GM04504 (cell line): ENCODE measurements around the gene TNFRSF25.

Experiments
- DNase-seq: peaks from one replicate; pipeline ENCODE4 v3.0.0-alpha.2; 2012; ENCODE audit warnings: low read depth

TNFRSF25 gene, protein sequence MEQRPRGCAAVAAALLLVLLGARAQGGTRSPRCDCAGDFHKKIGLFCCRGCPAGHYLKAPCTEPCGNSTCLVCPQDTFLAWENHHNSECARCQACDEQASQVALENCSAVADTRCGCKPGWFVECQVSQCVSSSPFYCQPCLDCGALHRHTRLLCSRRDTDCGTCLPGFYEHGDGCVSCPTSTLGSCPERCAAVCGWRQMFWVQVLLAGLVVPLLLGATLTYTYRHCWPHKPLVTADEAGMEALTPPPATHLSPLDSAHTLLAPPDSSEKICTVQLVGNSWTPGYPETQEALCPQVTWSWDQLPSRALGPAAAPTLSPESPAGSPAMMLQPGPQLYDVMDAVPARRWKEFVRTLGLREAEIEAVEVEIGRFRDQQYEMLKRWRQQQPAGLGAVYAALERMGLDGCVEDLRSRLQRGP

DNA sequence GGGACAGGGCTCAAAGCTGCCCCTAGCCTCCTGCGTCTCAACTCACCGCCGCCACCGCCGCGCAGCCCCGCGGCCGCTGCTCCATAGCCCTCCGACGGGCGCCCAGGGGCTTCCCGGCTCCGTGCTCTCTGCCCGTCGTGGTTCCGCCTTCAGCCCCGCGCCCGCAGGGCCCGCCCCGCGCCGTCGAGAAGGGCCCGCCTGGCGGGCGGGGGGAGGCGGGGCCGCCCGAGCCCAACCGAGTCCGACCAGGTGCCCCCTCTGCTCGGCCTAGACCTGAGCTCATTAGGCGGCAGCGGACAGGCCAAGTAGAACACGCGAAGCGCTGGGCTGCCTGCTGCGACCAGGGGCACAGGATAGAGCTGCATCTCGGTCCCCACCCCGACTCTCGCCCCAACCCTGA is at the start of gene TNFRSF25:
Gene TNFRSF25 (minus strand): TSS at position 151 of the 400 bp plus-strand sequence. CDS start 66 bp downstream, at position 85.
- DNase-seq = no peak

DNA sequence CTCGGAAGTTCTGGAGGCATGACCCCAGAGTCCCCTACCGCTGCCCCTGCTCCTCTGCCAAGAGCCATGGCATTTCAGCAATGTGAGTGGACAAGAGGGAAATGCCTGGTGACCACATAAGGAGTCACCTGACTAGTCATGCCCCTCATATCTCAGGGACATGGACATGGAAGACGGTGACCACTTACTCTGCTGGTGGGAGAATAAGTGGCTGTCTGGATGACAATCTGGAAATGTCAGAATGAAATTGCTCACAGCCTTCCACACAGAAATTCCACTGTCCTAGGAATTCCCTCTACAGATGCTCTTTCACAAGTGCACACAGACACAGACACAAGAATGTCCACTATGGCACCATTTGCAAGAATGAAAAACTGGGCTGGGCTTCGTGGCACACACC is 49.8 kb upstream of the TNFRSF25 start:
- DNase-seq = no peak

DNA sequence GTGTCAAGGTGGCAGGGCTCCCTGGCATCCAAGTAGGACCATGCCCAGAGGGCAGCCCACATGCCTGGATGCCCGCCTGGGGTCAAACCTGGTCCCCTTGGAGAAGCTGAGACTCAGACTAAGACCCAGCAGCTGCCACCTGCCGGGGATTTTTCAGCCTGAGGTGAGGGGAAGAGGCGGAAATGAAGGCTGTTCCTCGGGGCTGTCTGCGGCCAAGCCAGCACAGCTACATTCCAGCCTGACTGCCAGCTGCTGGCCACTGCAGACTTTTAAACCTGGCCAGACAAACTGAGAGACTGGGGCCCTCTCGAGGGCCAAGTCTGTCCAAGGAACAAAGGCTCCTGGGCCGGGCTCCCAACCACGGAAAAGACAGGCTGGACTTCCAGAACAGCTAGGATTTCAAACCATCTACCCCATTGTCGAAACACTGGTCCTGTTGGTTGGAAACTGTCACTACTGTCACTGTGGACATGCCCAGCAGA is 47.4 kb upstream of the TNFRSF25 start:
- no peak for DNase-seq

DNA sequence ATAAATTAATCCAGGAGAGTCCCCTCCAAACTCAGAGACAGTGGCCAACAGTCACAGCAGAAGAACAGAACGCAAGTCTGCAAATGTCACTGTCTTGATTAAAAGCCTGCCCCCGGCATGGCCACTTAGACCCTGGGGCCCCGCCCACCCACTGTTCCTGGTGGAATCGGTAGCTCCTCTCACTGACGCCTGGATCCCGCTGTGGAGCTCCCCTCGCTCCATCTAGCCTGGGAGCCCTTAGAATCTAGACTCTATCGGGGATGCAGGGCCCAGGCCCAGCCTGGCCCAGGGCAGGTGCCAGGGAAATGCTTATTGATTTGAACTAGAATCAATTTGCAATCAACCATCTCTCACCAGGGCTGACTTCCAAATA is 46.9 kb upstream of the TNFRSF25 start:
- no peak for DNase-seq

DNA sequence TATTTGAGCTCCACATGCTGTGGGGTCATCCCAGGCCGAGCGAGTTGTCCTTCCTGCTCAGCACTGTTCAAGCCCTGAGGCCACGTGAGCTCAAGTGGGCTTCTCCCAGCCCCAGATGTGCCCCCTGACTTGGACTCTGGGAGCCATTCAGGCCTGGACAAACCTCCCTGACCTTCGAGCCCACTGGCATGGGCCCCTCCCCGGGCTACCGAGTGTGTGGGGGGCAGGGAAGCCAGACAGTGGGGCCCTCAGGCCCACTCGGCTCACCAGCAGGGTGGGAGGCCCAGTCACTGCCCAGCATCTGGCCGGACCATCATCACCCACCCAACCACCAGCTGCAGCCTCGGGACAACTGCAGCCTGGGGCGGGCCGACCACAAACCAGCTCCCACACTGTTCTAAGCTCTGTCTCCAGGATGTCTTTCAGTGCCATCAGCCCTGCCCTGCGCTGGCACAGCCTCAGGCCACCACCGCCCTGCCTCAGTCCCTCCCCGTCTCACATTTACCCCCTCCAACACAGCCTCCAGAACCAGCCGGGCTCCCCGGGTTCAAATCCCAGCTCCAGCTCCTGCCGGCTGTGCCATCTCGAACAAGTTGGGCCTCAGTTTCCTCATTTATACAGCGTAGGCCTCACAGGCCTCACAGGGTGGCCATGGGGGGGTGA is 46.4 kb upstream of the TNFRSF25 start:
- no peak for DNase-seq

DNA sequence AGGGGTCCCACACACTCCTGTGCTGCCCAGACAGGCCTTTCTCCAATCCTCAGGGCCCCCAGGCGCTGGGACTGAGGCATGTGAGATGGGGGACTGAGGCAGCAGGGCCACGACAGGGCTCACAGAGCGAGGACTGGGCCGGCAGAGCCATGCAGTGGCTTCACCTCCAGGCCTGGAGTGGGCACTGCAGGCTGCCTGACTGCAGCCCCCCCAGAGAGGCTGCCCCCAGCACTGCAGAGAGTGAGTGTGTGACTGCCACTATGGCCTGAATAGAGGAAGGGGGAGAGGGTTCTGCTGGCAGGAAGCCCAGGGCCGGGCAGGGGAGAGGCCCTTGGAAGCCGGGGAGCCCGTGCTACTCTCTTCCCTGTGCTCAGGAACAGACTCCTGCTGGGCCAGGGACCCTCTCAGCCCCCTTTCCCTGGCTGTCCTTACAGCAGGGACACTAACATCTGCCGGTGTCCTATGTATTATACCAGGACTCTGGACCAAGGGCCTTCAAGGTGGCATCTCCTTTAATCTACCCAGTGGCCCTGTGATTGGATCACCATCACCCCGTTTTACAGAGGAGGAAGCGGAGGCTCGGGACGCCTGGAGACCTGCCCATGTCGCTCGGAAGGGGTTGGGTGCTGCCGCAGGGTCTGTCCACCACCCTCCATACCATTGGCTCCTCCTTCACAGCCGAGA is 45.7 kb upstream of the TNFRSF25 start:
- no peak for DNase-seq

DNA sequence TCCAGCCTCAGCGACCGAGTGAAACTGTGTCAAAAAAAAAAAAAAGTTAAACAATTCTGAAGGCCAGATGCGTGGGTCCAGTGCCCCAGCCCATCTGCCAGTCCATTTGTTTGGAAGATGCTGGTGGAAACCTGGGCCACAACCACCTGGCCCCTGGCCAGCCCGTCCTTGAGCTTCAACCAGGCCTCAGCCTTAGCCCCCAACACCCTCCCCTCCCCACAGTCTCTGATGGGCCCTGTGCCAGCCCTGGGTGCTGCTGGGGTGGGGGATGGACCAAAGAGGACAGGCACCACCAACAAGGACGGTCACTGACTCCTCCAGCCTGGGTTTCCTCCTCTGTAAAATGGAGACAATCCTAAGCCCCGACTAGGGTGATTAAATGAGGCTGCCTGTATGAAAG is 45.1 kb upstream of the TNFRSF25 start:
- no peak for DNase-seq

DNA sequence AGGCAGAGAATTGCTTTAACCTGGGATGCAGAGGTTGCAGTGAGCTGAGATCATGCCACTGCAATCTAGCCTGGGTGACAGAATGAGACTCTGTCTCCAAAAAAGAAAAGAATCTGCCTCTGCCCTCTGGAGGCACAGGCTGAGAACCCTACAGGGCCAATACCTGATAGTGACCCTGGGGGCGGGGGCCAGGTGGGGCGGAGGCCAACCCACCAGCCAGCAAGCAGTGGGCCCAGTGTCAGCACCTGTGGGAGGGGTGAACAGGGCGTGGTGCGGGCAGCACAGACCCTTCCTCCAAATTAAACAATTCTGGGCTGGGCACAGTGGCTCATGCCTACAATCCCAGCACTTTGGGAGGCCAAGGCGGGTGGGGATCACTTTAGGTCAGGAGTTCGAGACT is 44.5 kb upstream of the TNFRSF25 start:
- no peak for DNase-seq

DNA sequence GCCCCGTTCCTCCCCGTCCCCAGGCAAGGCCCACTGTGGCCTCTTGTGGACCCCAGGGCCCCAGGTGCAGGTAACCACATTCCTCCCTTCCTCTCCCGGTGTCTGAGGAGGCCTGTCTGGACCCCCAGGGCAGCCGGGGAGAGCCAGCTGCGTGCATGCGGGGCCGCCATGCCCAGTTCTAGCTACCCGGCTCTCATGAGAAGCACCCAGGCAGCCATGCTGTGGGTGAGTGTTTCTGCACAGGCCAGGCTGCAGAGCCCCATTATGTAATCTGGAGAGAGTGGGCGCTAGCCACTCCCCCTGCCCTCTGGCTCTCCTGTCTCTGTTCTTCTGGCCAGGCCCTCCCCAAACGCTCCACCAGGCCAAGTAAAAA is 43.9 kb upstream of the TNFRSF25 start:
- DNase-seq = no peak

DNA sequence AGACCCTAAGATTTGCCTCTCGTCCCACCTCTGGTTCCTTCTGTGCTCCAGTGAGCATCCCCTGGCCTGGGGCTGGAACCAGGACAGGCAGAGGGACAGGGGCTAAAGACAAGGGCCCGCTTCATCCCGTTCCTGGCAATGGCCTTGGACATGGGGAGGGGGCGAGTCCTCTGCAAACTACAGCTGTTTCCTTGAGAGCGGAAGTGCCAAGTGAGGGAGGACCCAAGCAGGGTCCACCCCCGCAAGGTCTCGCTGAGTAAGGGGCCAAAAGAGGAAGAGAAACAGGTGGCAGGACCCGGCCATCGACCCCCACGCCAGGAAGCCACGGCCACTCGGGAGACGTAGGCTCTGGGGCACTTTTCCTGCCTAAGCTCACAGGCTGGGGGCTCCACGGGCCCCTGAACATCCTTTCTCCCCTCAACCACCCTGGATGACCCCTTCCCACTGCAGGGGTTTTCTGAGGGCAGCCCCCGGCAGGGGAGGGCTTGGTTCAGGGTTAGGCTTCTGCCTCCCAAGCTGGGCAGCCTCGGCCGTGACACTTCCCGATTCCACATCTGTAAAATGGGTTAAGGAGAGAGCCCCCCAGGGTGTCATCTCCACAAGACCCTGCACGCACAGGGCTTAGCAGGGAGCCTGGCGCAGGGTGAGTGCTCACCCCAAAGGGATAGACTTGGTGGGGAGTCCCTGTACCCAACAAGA is 43.4 kb upstream of the TNFRSF25 start:
- DNase-seq = no peak

DNA sequence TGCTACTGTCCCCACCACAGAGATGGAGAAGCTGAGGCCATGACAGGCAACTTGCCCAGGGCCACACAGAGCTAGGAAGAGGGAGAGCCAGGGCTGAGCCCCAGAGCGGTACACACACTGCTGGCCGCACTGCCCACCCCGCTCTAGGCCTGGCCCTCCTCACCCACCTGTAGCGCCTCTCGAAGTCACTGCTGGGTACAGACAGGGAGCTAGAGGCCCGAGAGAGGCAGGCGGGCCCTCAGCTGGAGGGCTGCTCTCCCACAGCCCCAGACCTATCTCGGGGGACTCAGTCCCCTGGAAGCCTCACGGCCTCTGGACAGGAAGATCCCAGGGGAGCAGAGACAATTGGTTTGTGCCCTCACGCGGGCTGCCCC is 42.8 kb upstream of the TNFRSF25 start:
- no peak for DNase-seq

DNA sequence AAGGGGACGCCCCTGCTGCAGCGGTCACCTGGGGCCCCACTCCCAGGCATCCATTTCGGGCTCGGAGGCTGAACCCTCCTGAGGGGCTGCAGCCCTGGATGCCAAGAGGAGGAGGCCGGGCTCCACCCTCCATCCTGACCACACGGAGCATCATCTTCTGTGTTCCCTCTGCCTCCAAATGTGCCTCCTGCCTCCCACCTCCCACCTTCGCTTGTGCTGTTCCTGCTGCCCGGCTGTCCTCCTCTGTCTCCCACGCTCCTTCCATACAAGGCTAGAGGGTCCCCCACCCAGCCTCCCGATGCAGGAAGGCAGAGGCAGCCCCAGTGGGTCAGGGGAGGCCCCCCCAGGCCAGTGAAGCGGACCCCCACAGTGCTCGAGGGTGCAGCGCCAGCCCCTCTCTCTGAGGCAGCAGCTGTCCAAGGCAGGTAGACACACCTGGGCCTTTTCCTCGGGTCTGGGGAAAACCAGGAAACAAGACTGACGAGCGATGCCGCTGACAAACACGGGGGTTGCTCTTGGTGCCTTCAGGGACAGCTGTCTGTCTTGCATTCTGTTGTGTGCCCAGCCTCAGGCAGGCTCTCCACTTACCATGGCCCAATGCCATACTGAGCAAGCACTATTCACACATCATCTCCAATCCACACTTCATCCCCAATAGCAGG is 42.3 kb upstream of the TNFRSF25 start:
- DNase-seq = no peak

DNA sequence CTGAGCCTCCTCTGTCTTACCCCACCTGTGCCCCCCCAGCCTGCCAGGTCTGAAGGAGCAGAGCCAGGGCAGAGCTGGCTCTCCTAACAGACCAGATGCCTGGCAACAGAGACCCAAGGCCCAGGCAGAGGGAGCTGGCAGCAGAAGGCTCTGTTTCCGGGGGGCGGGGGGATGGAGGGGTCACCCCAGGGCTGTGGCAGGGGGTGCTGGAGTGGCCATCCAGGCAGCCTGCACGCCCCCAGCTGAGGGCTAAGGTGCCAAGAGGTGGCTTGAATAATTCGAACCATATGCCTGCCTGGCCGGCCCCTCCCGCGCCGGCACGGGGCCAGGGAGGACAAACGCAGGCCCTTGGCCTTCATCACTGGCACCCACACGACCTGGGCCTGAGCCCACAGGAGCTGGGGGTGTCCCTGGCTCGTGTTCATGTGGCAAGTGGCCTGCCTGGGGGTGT is 41.5 kb upstream of the TNFRSF25 start:
- no peak for DNase-seq

DNA sequence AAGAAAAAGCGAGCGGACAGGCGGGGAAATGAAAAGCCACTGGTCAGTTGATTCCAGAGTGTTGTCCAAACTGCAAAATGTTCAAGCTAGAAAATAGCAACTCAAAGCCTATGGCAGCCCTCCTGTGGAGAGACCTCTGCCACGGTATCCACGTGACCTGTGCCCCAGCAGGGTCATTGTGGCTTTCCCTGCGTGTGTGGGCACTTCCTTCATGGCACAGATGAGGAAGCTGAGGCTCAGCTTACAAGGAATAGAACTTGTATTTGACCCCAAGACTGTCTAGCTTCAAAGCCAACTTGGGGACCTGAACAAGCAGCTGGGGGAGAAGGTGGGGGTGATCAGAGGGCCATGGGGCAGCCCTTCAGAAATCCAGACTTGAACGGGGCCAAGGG is 41.1 kb upstream of the TNFRSF25 start:
- DNase-seq = no peak

DNA sequence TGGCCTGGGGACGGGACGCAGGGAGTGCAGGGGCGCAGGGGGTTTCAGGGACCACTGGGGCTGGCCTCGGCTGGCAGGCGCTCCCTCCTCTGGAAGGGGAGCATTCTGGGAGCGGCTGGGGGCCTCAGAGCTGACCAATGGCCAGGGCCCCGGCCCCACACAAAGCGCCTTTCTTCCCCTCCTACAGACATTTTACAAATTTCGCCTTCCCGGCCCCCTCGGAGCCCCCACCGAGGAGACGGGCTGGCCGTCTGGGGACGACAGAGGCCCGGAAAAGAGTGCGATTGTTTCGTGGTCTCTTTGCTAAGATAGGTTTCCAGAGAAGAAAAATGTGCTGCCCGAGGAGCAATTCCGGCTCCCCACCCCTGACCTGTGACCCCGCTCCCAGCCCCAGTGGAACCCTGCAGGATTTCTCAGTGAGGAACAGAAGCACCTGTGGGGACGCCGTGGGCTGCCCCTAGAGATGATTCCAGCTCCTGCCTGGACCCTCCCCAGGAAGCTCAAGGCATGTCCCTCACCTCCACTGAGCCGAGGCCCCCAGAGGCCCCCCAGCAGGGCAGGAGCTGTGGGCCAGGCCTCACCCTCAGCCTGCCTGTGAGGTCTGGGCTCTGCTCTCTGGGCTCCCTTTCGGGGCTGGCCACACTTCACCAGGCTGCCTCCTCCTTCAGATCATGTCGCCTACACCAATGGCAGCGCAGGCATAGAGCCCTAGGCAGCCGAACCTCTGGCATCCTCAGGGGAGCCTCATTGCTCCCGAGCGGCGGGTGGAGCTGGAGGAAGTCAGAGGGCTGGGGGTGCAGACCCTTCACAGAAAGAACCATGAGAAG is 40.5 kb upstream of the TNFRSF25 start:
- no peak for DNase-seq

DNA sequence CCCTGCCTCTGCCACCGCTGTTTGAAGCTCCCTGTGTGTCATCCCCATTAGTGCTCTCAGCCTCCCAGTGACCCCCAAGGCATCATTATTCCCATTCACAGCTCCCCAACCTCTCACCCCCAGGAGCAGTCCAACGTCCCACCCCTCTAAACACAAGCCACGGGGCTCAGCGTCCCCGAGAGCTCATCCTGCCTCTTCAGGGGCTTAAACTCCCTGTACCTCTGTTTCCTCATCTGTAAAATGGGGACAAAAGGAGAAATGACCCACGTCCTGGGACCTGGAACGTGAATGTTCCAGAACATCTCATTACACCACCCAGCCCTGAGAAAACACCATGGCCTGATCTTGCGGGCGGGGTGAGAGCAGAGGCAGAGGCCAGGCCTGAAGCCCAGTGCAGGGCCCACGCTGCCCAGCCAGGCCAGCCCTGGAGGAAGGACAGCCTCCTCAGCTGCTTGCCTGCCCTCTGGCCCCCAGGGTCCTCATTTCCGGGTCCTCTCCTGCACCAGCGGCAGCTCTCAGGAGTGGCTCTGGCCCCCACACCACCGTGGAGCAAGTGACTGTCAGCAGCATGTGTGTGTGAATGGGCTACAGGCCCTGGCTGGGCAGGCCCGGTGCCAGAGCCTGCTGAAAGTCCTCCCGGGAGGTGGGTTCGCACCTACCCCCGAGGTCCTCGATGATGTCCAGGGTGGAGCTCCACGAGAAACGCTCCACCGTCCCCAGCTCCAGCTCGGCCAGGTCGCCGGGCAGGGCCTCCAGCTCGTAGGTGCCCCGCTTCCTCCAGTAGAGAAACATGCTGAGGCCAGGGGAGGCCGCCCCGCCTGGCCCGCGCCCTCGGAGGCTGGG is 39.6 kb upstream of the TNFRSF25 start:
- no peak for DNase-seq

DNA sequence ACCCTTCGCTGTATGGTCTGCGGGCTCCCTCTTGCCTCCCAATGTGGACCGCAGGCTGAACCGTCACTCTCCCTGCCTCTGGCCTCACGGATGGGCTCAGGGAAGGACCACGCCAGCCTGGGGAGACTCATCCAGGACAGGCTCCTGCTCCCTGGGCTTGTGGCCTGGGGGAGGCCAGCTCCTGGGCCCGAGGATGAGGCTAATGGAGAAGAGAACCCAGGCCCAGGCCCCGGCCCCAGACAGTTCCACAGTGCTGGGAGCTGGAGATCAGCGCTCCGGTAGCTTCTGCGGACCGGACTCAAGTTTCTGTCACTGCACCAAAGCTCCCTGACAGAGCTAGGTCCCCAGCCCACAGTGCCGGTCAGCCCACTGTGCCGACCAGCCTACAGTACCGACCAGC is 38.9 kb upstream of the TNFRSF25 start:
- no peak for DNase-seq

DNA sequence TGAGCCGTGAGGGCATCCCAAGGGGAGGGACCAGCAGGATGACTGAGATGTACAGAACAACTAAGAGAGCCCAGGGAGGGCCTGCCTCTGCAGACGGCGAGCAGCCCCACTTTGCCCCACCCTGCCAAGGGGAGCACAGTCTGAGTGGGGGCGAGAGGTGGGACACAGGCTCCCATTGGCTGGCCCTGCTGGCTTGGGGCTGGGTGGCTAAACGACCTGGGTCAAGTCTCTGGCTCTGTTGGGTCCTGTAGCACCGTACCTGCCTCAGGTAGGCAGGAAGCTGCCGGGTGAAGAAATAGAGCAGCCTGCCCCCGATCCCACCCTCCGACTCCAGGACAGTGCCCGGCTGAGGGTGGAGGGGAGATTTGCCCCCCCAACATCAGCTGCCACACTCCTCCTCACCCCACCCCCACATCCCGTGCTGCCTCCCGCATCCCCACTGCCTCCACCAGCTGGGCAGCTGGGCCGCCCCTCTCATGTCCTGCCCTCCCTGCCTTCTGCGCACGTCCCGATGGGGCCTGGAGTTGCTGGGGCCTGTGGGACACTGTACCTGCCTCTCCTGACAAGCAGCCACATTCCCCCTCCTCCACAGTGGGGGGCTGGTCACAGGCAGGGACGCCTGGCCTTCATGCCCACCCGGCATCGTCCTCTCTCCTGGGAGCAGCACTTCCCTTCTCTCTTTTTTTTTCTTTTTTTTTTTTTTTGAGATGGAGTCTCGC is 38.1 kb upstream of the TNFRSF25 start:
- DNase-seq = no peak
